HL-60/S4 treated with retinoic acid at 250 ng/mL for 4 days and 3 days (cell line): ENCODE data around the gene CCDC88A.

Experiments
- in situ Hi-C: fragments of 300-500 bp; cut with MboI; formaldehyde crosslinking; loops from 2 replicates; pipeline ENCODE4 v1.7.0; 2022; ENCODE audit warnings: low sequenced_read_pairs

CCDC88A gene

GRCh38 chr2:55422876-55423665 lies 3.4 kb upstream of the CCDC88A start:
- in situ Hi-C loops: no loop called here

GRCh38 chr2:55421326-55421725 lies 1.7 kb upstream of the CCDC88A start:
- in situ Hi-C loops: no loop called here

- in situ Hi-C loops: no loop called here
These were observed 1.2 kb upstream of the CCDC88A start for GRCh38 chr2:55420871-55421270.

- in situ Hi-C loops: no loop called here
These were observed 726 bp upstream of the CCDC88A start for GRCh38 chr2:55420439-55420725.

- in situ Hi-C loops: no loop called here
These were observed 400 bp downstream of the CCDC88A start for GRCh38 chr2:55419233-55419678.

- in situ Hi-C loops: no loop called here
These were observed 984 bp downstream of the CCDC88A start for GRCh38 chr2:55418512-55419232.

- in situ Hi-C loops: no loop called here
These were observed 1.6 kb downstream of the CCDC88A start for GRCh38 chr2:55418072-55418471.

GRCh38 chr2:55416786-55417568 lies 2.7 kb downstream of the CCDC88A start:
- in situ Hi-C loops: no loop called here

GRCh38 chr2:55415300-55415699 lies 4.4 kb downstream of the CCDC88A start:
- in situ Hi-C loops: no loop called here

- in situ Hi-C loops: no loop called here
These were observed 10.5 kb downstream of the CCDC88A start for GRCh38 chr2:55408918-55409868.

GRCh38 chr2:55408098-55408882 lies 11.4 kb downstream of the CCDC88A start:
- in situ Hi-C loops: no loop called here

- in situ Hi-C loops: no loop called here
These were observed 14.5 kb downstream of the CCDC88A start for GRCh38 chr2:55405116-55405515.

- in situ Hi-C loops: no loop called here
These were observed 16.2 kb downstream of the CCDC88A start for GRCh38 chr2:55403256-55403998.

GRCh38 chr2:55401124-55401523 lies 18.5 kb downstream of the CCDC88A start:
- in situ Hi-C loops: no loop called here

- in situ Hi-C loops: no loop called here
These were observed 19.3 kb downstream of the CCDC88A start for GRCh38 chr2:55400332-55400731.

GRCh38 chr2:55399815-55400214 lies 19.8 kb downstream of the CCDC88A start:
- in situ Hi-C loops: no loop called here

GRCh38 chr2:55395724-55396605 lies 23.7 kb downstream of the CCDC88A start:
- in situ Hi-C loops: no loop called here

GRCh38 chr2:55391615-55392242 lies 27.9 kb downstream of the CCDC88A start:
- in situ Hi-C loops: no loop called here
